Ovary (tissue), 9 donors: ENCODE results near the gene TUBA4B. TPM values are rescaled to one million over a fixed set of nuclear protein-coding genes. Genes with fewer than 3 reads are reported as not detected.

Experiments
- DNase-seq, 5 donors: peaks; one replicate each; pipeline ENCODE4 v3.0.0-alpha.2; 2019 to 2020
- H3K27ac ChIP-seq, 2 donors: fragments of 200-600 bp; one replicate each; pipeline versions ENCODE4 v1.5.1 to v1.8.0; 2019 to 2022
- H3K27me3 ChIP-seq: fragments of 200-600 bp; one replicate; pipeline ENCODE4 v1.8.0; 2022
- H3K36me3 ChIP-seq: fragments of 200-600 bp; sonication (generic); one replicate; pipeline ENCODE4 v1.5.1; 2019
- H3K4me1 ChIP-seq: one replicate; pipeline ENCODE4 v1.8.1; 2013; ENCODE audit warnings: mild to moderate bottlenecking, moderate library complexity; ENCODE audit not compliant: insufficient read depth
- H3K4me3 ChIP-seq: fragments of 200-600 bp; sonication (generic); one replicate; pipeline ENCODE4 v1.5.1; 2017
- H3K9me3 ChIP-seq, 2 donors: fragments of 200-600 bp in 1 of 2; sonication (generic) in 1 of 2; one replicate each; pipeline versions ENCODE4 v1.5.1 to v1.8.1; 2013 to 2019; ENCODE audit warnings: mild to moderate bottlenecking in 1 of 2, moderate library complexity in 1 of 2
- EP300 ChIP-seq: sonication (generic); formaldehyde crosslinking; IDR thresholded peaks from one replicate; pipeline ENCODE4 v1.6.1; 2017; ENCODE audit warnings: antibody characterized with exemption
- POLR2A ChIP-seq: fragments of 450-650 bp; IDR thresholded peaks from one replicate; pipeline ENCODE4 v1.6.1; 2017; ENCODE audit warnings: antibody characterized with exemption, mild to moderate bottlenecking, moderate library complexity
- WGBS, 3 donors: extraction: QIAGEN DNeasy Blood & Tissue Kit in 1 of 3; methylation state at CpG; one replicate each; pipeline versions ENCODE4 v1.1.5 to v1.1.7; 2013 to 2017; 5-methylcytosine and 5-hydroxymethylcytosine counted together
- intact Hi-C, 4 donors: fragments of 100-400 bp; cut with DNase I; formaldehyde crosslinking; loops; one replicate each; pipeline versions ENCODE4 v1.11.0 to v1.15.1; 2022 to 2023
- polyA plus RNA-seq, 2 donors: library from polyadenylated mRNA; stranded (reverse); fragments of 200-250 nt in 1 of 2; fragments of 350-450 nt in 1 of 2; fragmentation: Illumina TruSeq in 1 of 2; extraction: RNeasy Lipid Tissue Mini Kit (QIAGEN cat#74804) in 1 of 2; gene quantifications; one replicate each; pipeline ENCODE4 v1.2.3, GENCODE V29; 2013 to 2014
- total RNA-seq, 7 donors: library from RNA; depleted of rRNA in 2 of 7; stranded (reverse); fragments of >200 nt in 2 of 7; fragmentation: NEBNext Ultra II Directional in 3 of 7; extraction: Animal tissue kit (Norgen Biotek cat#: 25700) in 3 of 7; gene quantifications; one replicate each; pipeline versions ENCODE4 v1.1.0 to v1.2.4, GENCODE V29; 2016 to 2023
- TF ChIP-seq, protein P1 (sequence below), 3 donors: fragments of 450-650 bp in 2 of 3; fragments of 200-600 bp in 1 of 3; IDR thresholded peaks; one replicate each; pipeline versions ENCODE4 v1.5.1 to v1.8.0; 2016 to 2022; ENCODE audit warnings: antibody characterized with exemption in 3 of 3, mild to moderate bottlenecking in 1 of 3
- donor health status: DM: no; HTN: no; CAD: no; lungs with moderate emphysema.
- donor health status: DM: no; HTN: no; CAD: no.
- donor health status: Bipolar disorder and iron deficiency.
- donor health status: DM: yes; HTN: yes; CAD: no.
- donor health status: DM: no; HTN: no; CAD: no.
- donor health status: DM: yes; HTN: yes; CAD: no.

Gene TUBA4B
- total and polyA plus RNA-seq, 9 donors = 0.18 to 13.2 (median 0.35) TPM; not detected in 2

DNA sequence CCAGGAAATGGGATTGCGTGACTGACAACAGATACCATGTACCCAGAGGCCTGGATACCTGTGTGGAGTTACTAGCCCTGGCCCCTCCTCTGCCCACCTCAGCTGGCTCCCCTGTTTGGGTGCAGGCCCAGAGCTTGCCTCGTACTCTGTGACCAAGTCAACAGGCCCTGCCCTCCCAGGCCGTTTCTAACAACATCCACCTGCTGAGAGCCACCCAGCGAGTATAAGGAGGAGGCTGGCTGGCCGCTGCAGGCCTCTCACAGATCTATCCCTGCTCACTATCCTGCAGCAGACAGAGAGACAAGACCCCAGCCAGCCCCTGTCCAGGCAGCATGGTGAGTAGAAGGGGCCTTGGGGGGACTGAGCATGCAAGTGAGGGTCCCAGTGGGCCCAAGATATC, 13.2 kb downstream of the TUBA4B start:
- no peaks in the 10 kb centered on the region for H3K4me1 ChIP-seq
- no peaks in the 10 kb centered on the region for H3K36me3 ChIP-seq
- H3K27ac ChIP-seq = no peak overlapping the region
- H3K4me3 ChIP-seq = no peak overlapping the region
- H3K9me3 ChIP-seq = no peaks in the 10 kb centered on the region
- TF ChIP-seq, protein P1, sequence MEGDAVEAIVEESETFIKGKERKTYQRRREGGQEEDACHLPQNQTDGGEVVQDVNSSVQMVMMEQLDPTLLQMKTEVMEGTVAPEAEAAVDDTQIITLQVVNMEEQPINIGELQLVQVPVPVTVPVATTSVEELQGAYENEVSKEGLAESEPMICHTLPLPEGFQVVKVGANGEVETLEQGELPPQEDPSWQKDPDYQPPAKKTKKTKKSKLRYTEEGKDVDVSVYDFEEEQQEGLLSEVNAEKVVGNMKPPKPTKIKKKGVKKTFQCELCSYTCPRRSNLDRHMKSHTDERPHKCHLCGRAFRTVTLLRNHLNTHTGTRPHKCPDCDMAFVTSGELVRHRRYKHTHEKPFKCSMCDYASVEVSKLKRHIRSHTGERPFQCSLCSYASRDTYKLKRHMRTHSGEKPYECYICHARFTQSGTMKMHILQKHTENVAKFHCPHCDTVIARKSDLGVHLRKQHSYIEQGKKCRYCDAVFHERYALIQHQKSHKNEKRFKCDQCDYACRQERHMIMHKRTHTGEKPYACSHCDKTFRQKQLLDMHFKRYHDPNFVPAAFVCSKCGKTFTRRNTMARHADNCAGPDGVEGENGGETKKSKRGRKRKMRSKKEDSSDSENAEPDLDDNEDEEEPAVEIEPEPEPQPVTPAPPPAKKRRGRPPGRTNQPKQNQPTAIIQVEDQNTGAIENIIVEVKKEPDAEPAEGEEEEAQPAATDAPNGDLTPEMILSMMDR (IDR thresholded peaks at IDR 0.05) = no peak
- no peak for TF ChIP-seq EP300
- no peak for TF ChIP-seq POLR2A
- intact Hi-C loops = no loop called here
- WGBS, 3 donors = 59 to 64% (median 62%) methylated on average over 4 to 5 of the region's 5 CpGs
- DNase-seq = no peak
- no peaks in the 10 kb centered on the region for H3K27me3 ChIP-seq

DNA sequence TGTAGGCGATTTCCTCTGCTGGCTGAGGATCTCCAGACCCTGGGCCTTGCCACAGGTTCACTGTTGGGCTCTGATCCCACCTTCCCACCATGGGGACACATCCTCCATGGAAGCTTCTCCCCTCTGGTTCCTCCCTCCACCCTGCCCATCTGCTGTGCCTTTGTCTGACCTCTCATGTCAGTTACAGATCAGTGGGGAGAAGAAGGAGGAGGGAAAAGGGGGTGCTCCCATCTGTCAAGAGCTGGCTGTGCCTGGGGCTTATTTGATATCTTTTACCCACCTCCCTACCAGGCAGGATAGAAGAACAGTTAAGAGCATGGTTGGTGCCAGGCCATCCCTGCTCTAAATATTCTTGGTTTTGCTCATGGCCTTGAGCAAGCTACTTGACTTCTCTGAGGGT, 13.8 kb downstream of the TUBA4B start:
- Histone ChIP-seq H3K4me3 (no peak overlapping the region), H3K36me3 (no peaks in the 10 kb centered on the region), H3K9me3 (no peaks in the 10 kb centered on the region), H3K27me3 (no peaks in the 10 kb centered on the region), H3K27ac (no peak overlapping the region), H3K4me1 (no peaks in the 10 kb centered on the region)
- intact Hi-C loops = no loop called here
- TF ChIP-seq, protein P1 (IDR thresholded peaks at IDR 0.05) = no peak
- TF ChIP-seq POLR2A = no peak
- no peak for TF ChIP-seq EP300
- DNase-seq = no peak
- WGBS, 3 donors = 70 to 81% (median 80%) methylated on average over 1 of the region's 1 CpG

GRCh38 chr2:219268294-219268693, 15.3 kb downstream of the TUBA4B start:
- Histone ChIP-seq H3K4me3 (no peak overlapping the region), H3K27me3 (no peaks in the 10 kb centered on the region), H3K9me3 (no peaks in the 10 kb centered on the region), H3K4me1 (no peaks in the 10 kb centered on the region), H3K36me3 (no peaks in the 10 kb centered on the region), H3K27ac (no peak overlapping the region)
- TF ChIP-seq, protein P1 (IDR thresholded peaks at IDR 0.05) = no peak
- TF ChIP-seq EP300 (no peak), POLR2A (no peak)
- intact Hi-C loops = no loop called here
- 69 to 86% (median 83%) methylated on average over 2 of the region's 2 CpGs for WGBS, 3 donors
- no peak for DNase-seq

GRCh38 chr2:219269362-219270054, 16.5 kb downstream of the TUBA4B start:
- Histone ChIP-seq H3K27ac (no peak overlapping the region), H3K4me3 (no peak overlapping the region), H3K9me3 (no peaks in the 10 kb centered on the region), H3K36me3 (no peaks in the 10 kb centered on the region), H3K27me3 (no peaks in the 10 kb centered on the region), H3K4me1 (no peaks in the 10 kb centered on the region)
- WGBS, 3 donors = 51 to 63% (median 53%) methylated on average over 8 of the region's 8 CpGs
- intact Hi-C loops = loop anchor here in 2 of 4 donors (10.0 kb wide), 1 partner anchor 255 kb away; no protein-coding TSS in a partner anchor
- TF ChIP-seq, protein P1 (IDR thresholded peaks at IDR 0.05) = no peak
- TF ChIP-seq EP300 (no peak), POLR2A (no peak)
- DNase-seq = peak in 1 of 5 donors; percentile 22
